NCI-H128 (cell line): ENCODE data around the gene EYA2.
A peak's percentile ranks its signal among the peaks of the same experiment; 100 is the strongest.

Experiments
- DNase-seq: peaks from one replicate; lab custom pipeline; 2025; ENCODE audit not compliant: unreplicated experiment; lab: John Stamatoyannopoulos, UW

The EYA2 gene

GRCh38 chr20:47058236-47058635 lies 163.6 kb downstream of the EYA2 start:
- no peak for DNase-seq

- DNase-seq = no peak
Measured at GRCh38 chr20:47059536-47059935, 164.9 kb downstream of the EYA2 start.

GRCh38 chr20:47061549-47061948 lies 166.9 kb downstream of the EYA2 start:
- no peak for DNase-seq

GRCh38 chr20:47062226-47062890 lies 167.7 kb downstream of the EYA2 start:
- no peak for DNase-seq

DNA sequence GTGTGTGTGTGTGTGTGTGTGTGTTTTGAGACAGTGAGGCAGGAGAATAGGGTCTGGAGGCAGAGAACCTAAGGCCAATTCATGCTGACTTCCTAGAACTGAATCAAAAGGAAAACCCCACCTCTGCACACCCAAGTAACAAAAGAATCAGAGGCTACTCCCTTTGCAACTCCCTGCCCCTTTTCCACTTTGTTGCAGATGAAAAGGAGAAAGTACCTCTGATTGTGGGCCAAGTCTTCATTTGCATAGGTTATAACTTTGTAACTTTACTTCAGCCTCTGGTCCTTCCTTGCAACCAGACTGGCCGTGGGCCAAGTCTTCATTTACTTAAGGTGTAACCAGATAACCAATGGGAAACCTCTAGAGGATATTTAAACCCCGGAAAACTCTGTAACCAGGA lies 168.8 kb downstream of the EYA2 start:
- DNase-seq = peak; percentile 9

- no peak for DNase-seq
Measured at GRCh38 chr20:47063808-47064207, 169.2 kb downstream of the EYA2 start.

DNA sequence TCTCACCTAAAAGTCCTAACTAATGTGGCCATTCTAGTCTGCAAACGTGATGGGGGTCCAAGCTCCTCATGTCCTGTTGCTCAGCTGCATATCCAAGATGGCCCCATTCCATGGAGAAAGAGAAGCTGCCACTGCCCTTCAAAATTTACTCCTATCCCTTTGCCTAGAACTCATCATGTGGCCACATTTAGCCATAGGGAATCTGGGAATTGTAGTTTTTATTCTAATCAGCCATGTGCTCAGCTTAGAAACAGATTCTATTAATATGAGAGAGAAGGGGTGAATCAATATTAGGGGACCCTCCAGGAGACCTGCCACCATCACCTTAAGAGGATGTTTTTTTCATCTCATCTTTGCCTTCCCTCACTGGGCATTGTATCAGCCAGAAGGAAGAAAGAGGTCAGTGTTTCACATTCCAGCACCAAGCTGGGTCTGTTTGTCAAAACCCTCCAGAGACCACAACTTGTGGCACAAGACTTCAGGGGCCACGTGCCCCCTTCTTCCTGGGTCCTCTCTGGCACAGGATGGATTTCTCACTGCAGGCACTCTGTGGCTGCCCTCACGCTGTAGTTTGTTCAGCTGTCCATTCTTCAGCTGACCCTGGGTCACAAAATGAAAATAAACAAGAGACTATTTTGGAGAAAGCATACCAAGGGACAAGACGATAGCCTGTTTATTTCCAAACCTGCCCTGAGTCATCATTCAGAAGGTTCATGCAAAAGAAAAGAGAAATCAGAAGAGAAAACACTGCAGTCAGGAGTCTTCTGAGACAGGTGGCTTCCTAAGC lies 172.0 kb downstream of the EYA2 start:
- no peak for DNase-seq

DNA sequence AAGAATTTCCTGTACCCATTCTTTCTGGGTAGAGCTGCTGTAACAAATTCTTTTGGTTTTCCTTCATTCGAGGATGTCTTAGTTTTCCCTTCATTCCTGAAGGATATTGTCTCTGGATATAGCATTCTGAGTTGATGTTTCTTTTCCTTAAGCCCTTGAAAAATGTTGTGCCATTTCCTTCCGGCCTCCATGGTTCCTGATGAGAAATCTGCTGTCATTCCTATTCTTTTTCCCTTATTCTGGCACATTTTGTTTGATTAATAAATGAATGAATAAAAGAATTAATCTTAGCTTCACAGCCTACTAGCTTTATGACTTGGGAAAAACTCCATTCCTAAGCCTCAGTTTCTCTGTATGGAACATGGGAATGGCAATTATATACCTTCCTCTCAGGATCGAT lies 173.1 kb downstream of the EYA2 start:
- no peak for DNase-seq

DNA sequence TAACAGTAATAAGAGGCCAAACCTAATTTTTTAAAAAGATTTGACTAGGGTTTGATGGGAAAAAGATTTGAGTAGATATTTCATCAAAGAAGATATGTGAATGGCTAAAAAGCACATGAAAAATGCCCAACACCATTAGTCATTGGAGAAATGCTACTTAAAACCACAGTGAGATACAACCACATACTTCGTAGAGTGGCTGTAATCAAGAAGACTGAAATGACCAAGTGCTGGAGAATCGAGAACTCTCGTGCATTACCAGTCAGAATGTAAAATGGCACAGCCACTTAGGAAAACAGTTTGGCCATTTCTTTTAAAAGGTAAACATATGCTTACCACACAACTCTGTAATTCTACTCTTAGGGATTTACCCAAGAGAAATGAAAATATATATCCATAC lies 175.5 kb downstream of the EYA2 start:
- no peak for DNase-seq

GRCh38 chr20:47071646-47072185 lies 177.1 kb downstream of the EYA2 start:
- DNase-seq = no peak

DNA sequence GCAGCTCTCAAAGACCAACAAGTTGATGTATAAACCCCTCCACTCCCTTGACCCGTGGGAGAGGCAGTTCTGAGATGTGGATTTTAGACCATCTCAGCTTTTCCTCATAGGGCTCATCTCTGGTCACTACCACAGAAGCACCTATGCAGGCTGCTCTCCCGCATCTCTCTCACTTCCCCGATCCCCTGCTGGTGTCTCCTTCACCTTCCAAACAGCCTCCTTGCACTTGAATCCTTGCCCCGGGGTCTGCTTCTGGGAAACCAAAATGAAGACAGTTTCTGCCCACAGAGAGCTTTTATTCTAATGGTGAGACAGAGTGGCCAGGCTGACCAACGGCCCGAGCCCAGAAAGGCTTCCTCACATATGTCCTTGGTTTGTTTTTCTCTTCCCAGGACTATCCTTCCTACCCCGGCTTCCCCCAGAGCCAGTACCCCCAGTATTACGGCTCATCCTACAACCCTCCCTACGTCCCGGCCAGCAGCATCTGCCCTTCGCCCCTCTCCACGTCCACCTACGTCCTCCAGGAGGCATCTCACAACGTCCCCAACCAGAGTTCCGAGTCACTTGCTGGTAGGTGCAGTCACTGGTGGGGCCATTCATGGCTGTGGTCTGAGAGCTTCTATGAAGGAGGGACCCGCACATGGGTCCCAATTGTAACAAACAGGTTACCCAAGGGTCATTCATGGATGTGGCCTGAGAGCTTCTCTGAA lies 179.3 kb downstream of the EYA2 start:
- DNase-seq = no peak

GRCh38 chr20:47075263-47075662 lies 180.6 kb downstream of the EYA2 start:
- no peak for DNase-seq

GRCh38 chr20:47079047-47079446 lies 184.4 kb downstream of the EYA2 start:
- no peak for DNase-seq

- no peak for DNase-seq
Measured at GRCh38 chr20:47080365-47080764, 185.7 kb downstream of the EYA2 start.

DNA sequence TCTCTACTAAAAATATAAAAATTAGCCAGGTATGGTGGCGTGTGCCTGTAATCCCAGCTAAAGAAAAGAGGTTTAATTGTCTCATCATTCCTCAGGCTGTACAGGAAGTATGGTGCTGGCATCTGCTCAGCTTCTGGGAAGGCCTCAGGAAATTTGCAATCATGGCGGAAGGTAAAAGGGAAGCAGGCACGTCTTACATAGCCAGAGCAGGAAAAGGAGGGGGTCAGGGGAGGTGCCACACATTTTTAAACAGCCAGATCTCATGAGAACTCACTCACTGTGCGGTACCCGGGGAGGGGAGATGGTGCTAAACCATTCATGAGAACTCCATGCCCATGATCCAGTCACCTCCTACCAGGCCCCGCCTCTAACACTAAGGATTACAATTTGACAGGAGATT lies 191.7 kb downstream of the EYA2 start:
- no peak for DNase-seq

DNA sequence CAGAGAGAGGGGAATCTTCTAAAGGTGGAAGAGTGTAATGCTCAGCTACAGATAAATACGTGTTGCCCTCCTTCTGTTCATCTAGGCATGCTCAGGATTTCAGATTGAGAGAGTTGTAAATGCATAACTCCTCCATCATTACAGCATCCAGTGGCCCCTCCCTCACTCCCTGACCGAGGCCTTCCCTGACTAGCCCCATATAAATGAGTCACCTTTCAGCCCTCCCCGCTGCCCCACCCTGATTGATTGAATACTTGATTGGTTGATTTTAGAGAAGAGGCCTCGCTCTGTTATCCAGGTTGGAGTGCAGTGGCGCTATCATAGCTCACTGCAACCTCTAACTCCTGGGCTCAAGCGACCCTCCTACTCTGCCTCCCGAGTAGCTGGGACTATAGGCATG lies 193.7 kb downstream of the EYA2 start:
- DNase-seq = no peak

DNA sequence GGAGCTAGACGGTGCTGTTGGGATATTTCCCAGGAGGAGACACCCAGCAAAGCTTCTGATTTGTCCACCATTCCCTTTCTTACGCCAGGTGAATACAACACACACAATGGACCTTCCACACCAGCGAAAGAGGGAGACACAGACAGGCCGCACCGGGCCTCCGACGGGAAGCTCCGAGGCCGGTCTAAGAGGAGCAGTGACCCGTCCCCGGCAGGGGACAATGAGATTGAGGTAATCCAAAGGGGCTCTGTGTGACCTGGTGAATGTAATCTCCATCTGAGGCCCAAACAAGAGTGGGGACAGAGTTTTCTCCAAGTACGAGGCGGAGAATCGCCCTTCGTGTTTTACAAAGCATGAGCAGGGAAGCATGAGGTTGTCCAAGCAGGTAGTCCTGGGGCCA lies 194.5 kb downstream of the EYA2 start:
- no peak for DNase-seq

DNA sequence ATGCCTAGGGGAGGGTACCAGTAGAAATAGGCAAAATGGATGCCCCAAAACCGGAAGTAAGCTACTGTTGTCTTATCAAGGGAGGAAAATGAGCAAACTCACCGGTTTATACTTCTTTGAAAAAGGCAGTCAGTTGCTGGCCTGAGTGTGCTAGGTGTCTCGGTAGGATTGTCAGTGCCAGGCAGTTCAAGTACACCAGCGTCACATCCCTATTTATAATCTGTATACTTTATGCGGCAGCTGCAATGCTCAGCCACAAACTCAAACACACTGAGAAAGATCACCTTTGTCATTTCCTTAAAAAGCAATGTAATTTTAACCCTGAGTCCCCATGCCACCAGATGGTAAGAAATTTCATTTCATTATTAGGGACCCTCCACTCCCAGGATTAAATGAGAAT lies 196.2 kb downstream of the EYA2 start:
- DNase-seq = no peak

DNA sequence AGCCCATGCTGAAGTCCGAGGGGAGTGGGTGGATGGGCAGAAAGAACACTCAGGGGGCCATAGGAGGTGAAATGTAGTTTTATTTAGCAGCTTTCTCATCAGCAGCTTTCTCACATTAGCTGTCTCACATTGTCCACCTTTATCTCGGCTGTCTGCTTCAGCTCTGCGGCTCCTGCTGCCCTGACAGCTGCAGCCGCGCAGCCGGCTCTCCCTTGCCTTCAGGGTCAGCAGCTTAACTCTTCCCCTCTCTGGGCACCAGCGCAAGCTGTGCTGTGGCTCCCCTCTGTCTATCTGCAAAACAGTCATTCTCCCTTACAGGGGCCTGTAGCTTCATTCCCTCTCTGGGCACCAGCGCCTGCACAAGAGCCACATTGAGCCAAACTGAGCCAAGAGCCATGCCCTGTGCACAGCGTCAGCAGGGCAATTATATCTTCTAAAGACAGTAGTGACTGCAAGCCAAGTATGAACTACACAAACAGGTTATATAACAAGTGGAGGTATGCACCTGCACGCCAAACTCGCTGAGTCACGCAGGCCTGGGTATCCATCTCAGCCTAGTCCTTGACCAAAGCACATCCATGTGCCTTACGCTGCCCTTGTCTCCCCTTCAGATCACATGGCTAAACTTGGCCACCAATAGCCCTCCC lies 198.8 kb downstream of the EYA2 start:
- no peak for DNase-seq

GRCh38 chr20:47095690-47096089 lies 201.0 kb downstream of the EYA2 start:
- no peak for DNase-seq
